Brain microvascular endothelial cell (primary cell): ENCODE data around the gene FOXK1.

Experiments
- DNase-seq: peaks from one replicate; pipeline ENCODE4 v3.0.0-alpha.2; 2020
- H3K27ac ChIP-seq: fragments of 250-450 bp; sonication (Bioruptor Pico); 2 replicates; pipeline ENCODE4 v1.5.1; 2020; ENCODE audit warnings: mild to moderate bottlenecking, moderate library complexity
- H3K27me3 ChIP-seq: fragments of 250-450 bp; sonication (Bioruptor Pico); replicated peaks from 2 replicates; pipeline ENCODE4 v1.5.1; 2020; ENCODE audit warnings: mild to moderate bottlenecking
- H3K36me3 ChIP-seq: fragments of 250-450 bp; sonication (Bioruptor Pico); replicated peaks from 2 replicates; pipeline ENCODE4 v1.5.1; 2020; ENCODE audit warnings: mild to moderate bottlenecking
- H3K4me3 ChIP-seq: 2 replicates; pipeline ENCODE4 v1.5.1; 2011; ENCODE audit warnings: low read depth, mild to moderate bottlenecking, control low read depth, low read length, moderate library complexity
- in situ Hi-C: cut with HindIII; loops from 2 replicates; pipeline ENCODE4 v1.10.0; 2017; ENCODE audit warnings: low sequenced_read_pairs, low pct_ligation_motif_present
- TF ChIP-seq, protein P1 (sequence below): IDR thresholded peaks from 2 replicates; pipeline ENCODE4 v1.5.1; 2011; ENCODE audit warnings: low read depth, mild to moderate bottlenecking, moderate library complexity, low read length, control low read depth, inconsistent platforms; ENCODE audit errors: missing control alignments

FOXK1 gene

DNA sequence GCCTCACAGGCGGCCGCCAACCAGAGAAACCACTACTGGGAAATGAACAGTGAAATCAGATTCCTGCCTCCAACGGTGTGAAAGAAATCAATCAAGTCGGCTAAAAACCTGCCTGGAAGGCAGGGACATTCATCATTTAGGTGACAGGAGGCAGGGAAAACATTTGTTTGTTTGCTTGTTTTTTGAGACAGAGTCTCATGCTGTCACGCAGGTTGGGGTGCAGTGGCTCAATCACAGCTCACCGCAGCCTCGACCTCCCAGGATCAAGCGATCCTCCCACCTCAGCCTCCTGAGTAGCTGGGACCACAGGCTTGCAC is 123.8 kb downstream of the FOXK1 start:
- no peaks in the 10 kb centered on the region for H3K27me3 ChIP-seq
- no peak for DNase-seq
- no peaks in the 10 kb centered on the region for H3K36me3 ChIP-seq
- H3K27ac ChIP-seq, result no peak overlapping the region
- in situ Hi-C loops, result no loop called here
- no peak overlapping the region for H3K4me3 ChIP-seq
- TF ChIP-seq, protein P1, sequence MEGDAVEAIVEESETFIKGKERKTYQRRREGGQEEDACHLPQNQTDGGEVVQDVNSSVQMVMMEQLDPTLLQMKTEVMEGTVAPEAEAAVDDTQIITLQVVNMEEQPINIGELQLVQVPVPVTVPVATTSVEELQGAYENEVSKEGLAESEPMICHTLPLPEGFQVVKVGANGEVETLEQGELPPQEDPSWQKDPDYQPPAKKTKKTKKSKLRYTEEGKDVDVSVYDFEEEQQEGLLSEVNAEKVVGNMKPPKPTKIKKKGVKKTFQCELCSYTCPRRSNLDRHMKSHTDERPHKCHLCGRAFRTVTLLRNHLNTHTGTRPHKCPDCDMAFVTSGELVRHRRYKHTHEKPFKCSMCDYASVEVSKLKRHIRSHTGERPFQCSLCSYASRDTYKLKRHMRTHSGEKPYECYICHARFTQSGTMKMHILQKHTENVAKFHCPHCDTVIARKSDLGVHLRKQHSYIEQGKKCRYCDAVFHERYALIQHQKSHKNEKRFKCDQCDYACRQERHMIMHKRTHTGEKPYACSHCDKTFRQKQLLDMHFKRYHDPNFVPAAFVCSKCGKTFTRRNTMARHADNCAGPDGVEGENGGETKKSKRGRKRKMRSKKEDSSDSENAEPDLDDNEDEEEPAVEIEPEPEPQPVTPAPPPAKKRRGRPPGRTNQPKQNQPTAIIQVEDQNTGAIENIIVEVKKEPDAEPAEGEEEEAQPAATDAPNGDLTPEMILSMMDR, result no peak

DNA sequence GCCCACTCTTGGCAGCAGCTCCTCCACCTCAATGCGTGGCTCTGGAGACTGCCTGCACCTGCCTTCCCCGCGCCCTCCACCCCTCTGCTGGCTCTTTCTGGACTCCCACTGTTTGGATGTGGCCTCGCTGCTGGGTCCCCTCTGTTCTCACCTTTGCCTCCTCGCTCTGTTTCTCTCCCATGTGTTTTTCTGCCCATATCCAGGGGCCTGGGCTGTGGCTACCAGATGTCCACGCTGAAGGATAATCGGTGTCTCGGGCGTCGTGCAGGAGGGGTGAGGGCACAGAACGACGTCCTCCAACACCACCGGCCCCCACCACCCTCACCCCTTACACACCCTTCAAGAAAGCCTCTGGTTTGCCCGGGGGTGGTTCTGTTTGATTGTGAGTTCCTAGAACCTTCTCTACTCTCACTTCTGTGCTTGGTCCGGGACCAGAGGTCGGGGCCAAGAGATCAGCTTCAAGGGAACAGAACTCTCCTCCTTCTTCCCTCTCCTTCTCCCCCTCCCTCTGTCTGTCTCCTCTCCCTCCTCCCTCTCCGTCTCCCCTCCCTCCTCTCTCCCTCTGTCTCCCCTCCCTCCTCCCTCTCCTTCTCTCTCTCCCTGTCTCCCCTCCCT is 125.0 kb downstream of the FOXK1 start:
- Histone ChIP-seq H3K27ac (no peak overlapping the region), H3K36me3 (no peaks in the 10 kb centered on the region), H3K27me3 (no peaks in the 10 kb centered on the region), H3K4me3 (no peak overlapping the region)
- in situ Hi-C loops, result no loop called here
- TF ChIP-seq, protein P1, result no peak
- DNase-seq, result no peak

DNA sequence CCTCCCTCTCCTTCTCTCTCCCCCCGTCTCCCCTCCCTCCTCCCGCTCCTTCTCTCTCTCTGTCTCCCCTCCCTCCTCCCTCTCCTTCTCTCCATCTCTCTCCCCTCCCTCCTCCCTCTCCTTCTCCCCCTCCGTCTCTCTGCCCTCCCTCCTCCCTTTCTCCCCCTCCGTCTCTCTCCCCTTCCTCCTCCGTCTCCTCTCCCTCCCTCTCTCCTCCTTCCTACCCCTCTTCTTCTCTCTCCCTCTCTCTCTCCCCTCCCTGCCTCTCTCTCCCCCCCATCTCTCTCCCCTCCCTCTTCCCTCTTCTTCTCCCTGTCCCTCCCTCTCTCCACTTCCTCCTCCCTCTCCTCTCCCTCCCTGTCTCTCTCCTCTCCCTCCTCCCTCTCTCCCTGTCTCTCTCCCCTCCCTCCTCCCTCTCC is 125.5 kb downstream of the FOXK1 start:
- Histone ChIP-seq H3K27me3 (no peaks in the 10 kb centered on the region), H3K36me3 (no peaks in the 10 kb centered on the region), H3K27ac (no peak overlapping the region), H3K4me3 (no peak overlapping the region)
- TF ChIP-seq, protein P1, result no peak
- in situ Hi-C loops, result no loop called here
- no peak for DNase-seq

GRCh38 chr7:4808026-4808425 is 125.9 kb downstream of the FOXK1 start:
- H3K27ac ChIP-seq, result no peak overlapping the region
- no peak for DNase-seq
- no peaks in the 10 kb centered on the region for H3K36me3 ChIP-seq
- no peaks in the 10 kb centered on the region for H3K27me3 ChIP-seq
- no peak overlapping the region for H3K4me3 ChIP-seq
- in situ Hi-C loops, result no loop called here
- TF ChIP-seq, protein P1, result no peak

- Histone ChIP-seq H3K36me3 (no peaks in the 10 kb centered on the region), H3K4me3 (no peak overlapping the region), H3K27me3 (no peaks in the 10 kb centered on the region), H3K27ac (no peak overlapping the region)
- in situ Hi-C loops, result no loop called here
- DNase-seq, result no peak
- TF ChIP-seq, protein P1, result no peak
Measured at GRCh38 chr7:4808565-4808964, 126.5 kb downstream of the FOXK1 start.

DNA sequence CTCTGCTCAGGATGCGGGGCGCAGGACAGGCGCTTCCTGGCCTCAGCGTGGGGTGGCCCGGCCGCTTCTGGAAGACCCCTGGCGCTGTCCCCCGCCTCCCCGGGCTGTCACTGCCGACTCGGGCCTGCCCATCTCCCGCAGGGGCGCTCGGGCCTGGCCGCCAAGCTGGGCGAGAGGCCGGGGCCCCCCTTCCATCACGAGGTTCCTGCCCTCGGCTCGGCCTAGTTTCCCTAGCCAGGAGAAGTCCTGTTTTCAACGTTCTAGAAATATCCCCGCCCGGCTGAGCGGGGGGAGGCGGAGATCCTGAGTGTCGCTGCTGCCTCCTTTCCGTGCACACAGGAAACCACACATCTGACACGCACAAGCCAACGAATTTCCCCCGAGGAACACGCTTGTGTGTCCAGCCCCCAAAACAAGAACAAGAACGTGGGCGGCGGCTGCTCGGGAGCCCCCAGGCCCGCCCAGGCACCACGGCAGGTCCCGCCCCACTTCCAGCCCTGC is 127.0 kb downstream of the FOXK1 start:
- TF ChIP-seq, protein P1, result no peak
- DNase-seq, result no peak
- H3K4me3 ChIP-seq, result no peak overlapping the region
- no peaks in the 10 kb centered on the region for H3K27me3 ChIP-seq
- in situ Hi-C loops, result no loop called here
- H3K27ac ChIP-seq, result no peak overlapping the region
- no peaks in the 10 kb centered on the region for H3K36me3 ChIP-seq
